ENCODE results near the gene PRKAR2A.

DNA sequence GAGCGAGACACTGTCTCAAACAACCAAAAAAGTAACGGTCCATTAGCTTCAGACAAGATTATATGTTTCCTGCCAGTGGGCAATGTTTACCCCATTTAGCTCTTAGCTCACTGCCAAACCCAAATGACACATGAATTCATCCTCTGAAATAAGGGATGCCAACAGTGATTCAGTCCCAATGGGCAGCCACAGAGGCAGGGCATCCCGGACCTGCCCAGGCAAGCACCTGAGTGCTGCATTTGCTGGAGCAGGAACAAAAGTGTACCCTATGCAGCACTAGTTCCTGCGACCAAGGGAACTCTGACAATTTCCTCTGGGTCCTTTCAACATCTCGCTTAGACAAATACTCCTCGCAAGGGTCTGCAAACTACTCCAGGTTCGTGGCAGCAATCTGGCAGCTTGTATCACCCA, 138.6 kb downstream of the PRKAR2A start:
- TF ChIP-seq MYNN (tag by site-specific recombination; IDR thresholded peaks at IDR 0.05; ENCODE audit: borderline replicate concordance) (no peak), ZBTB26 (tag by site-specific recombination; optimal IDR thresholded peaks at IDR 0.05) (no peak), ZNF571 (tag by site-specific recombination; IDR thresholded peaks at IDR 0.05) (no peak), CTCF (tag by site-specific recombination; IDR thresholded peaks at IDR 0.05) (no peak), ZNF366 (tag by site-specific recombination; conservative IDR thresholded peaks at IDR 0.05) (no peak), PATZ1 (tag by site-specific recombination; IDR thresholded peaks at IDR 0.05) (no peak), ZNF23 (tag by site-specific recombination; IDR thresholded peaks at IDR 0.05; ENCODE audit: borderline replicate concordance) (no peak), ZNF76 (tag by site-specific recombination; IDR thresholded peaks at IDR 0.05; ENCODE audit: borderline replicate concordance, low read depth) (no peak), TCF7L2 (IDR thresholded peaks at IDR 0.05; ENCODE audit: borderline replicate concordance, low read depth, low read length) (no peak), ZNF433 (tag by site-specific recombination; IDR thresholded peaks at IDR 0.05; ENCODE audit: low read depth) (no peak)
- TF ChIP-seq, protein P1, sequence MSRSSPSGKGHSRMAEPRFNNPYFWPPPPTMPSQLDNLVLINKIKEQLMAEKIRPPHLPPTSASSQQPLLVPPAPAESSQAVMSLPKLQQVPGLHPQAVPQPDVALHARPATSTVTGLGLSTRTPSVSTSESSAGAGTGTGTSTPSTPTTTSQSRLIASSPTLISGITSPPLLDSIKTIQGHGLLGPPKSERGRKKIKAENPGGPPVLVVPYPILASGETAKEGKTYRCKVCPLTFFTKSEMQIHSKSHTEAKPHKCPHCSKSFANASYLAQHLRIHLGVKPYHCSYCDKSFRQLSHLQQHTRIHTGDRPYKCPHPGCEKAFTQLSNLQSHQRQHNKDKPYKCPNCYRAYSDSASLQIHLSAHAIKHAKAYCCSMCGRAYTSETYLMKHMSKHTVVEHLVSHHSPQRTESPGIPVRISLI (tag by site-specific recombination; IDR thresholded peaks at IDR 0.05), result no peak

Data from HEK293 (cell line).